Measurements from ENCODE around the gene ST6GALNAC3.
A peak's percentile ranks its signal among the peaks of the same experiment; 100 is the strongest.

The ST6GALNAC3 gene

GRCh38 chr1:76074321-76075187 is at the start of gene ST6GALNAC3:
Gene ST6GALNAC3 (plus strand): TSS chr1:76074746.
- in situ Hi-C loops (cut with HindIII; ENCODE audit: low sequenced_read_pairs) = no loop called here
- H3K4me3 ChIP-seq (ENCODE audit: low read depth, low read length) = peak within 1 kb of the TSS; percentile 60
- TF ChIP-seq CTCF (IDR thresholded peaks at IDR 0.05; ENCODE audit: low read depth, low read length, missing control alignments) = no peak
- DNase-seq (ENCODE audit: low read depth) = no peak

- no peak for DNase-seq (ENCODE audit: low read depth)
- in situ Hi-C loops (cut with HindIII; ENCODE audit: low sequenced_read_pairs) = no loop called here
- H3K4me3 ChIP-seq (ENCODE audit: low read depth, low read length) = no peak overlapping the region
- TF ChIP-seq CTCF (IDR thresholded peaks at IDR 0.05; ENCODE audit: low read depth, low read length, missing control alignments) = no peak
These were observed 47.2 kb upstream of the ST6GALNAC3 start for GRCh38 chr1:76027341-76027740.

GRCh38 chr1:76029331-76029730 is 45.2 kb upstream of the ST6GALNAC3 start:
- in situ Hi-C loops (cut with HindIII; ENCODE audit: low sequenced_read_pairs) = no loop called here
- H3K4me3 ChIP-seq (ENCODE audit: low read depth, low read length) = no peak overlapping the region
- no peak for TF ChIP-seq CTCF (IDR thresholded peaks at IDR 0.05; ENCODE audit: low read depth, low read length, missing control alignments)
- DNase-seq (ENCODE audit: low read depth) = no peak

- TF ChIP-seq CTCF (IDR thresholded peaks at IDR 0.05; ENCODE audit: low read depth, low read length, missing control alignments) = no peak
These were observed 43.0 kb upstream of the ST6GALNAC3 start for GRCh38 chr1:76031496-76031895.

GRCh38 chr1:76033800-76034475 is 40.6 kb upstream of the ST6GALNAC3 start:
- no peak for DNase-seq (ENCODE audit: low read depth)
- in situ Hi-C loops (cut with HindIII; ENCODE audit: low sequenced_read_pairs) = no loop called here
- no peak for TF ChIP-seq CTCF (IDR thresholded peaks at IDR 0.05; ENCODE audit: low read depth, low read length, missing control alignments)
- no peak overlapping the region for H3K4me3 ChIP-seq (ENCODE audit: low read depth, low read length)

More at GRCh38 chr1:76031496-76031895, 43.0 kb upstream of the ST6GALNAC3 start:
- no peak overlapping the region for H3K4me3 ChIP-seq (ENCODE audit: low read depth, low read length)
- DNase-seq (ENCODE audit: low read depth) = no peak
- in situ Hi-C loops (cut with HindIII; ENCODE audit: low sequenced_read_pairs) = no loop called here

- H3K4me3 ChIP-seq (ENCODE audit: low read depth, low read length) = no peak overlapping the region
- peak; percentile 48 for TF ChIP-seq CTCF (IDR thresholded peaks at IDR 0.05; ENCODE audit: low read depth, low read length, missing control alignments)
- in situ Hi-C loops (cut with HindIII; ENCODE audit: low sequenced_read_pairs) = no loop called here
- no peak for DNase-seq (ENCODE audit: low read depth)
These were observed 39.5 kb upstream of the ST6GALNAC3 start for GRCh38 chr1:76035053-76035452.
